GM18505 (cell line): ENCODE results near the gene TAS2R41.

Experiments
- ATAC-seq: cut with Tn5 transposase; IDR thresholded peaks from one replicate; pipeline ENCODE4 v1.9.1; 2021; ENCODE audit not compliant: unreplicated experiment
- POLR2A ChIP-seq: IDR thresholded peaks from 4 replicates; pipeline ENCODE4 v1.6.1; 2011; ENCODE audit warnings: borderline replicate concordance; ENCODE audit not compliant: insufficient read depth, insufficient read length; ENCODE audit errors: extremely low read depth

The TAS2R41 gene

GRCh38 chr7:143448429-143448828 lies 29.2 kb upstream of the TAS2R41 start:
- no peak for ATAC-seq
- no peak for TF ChIP-seq POLR2A

- no peak for TF ChIP-seq POLR2A
- no peak for ATAC-seq
Observed at GRCh38 chr7:143449793-143450192, 27.9 kb upstream of the TAS2R41 start.

GRCh38 chr7:143451122-143451521 lies 26.6 kb upstream of the TAS2R41 start:
- no peak for TF ChIP-seq POLR2A
- ATAC-seq = no peak

- ATAC-seq = no peak
- TF ChIP-seq POLR2A = no peak
Observed at GRCh38 chr7:143451746-143452145, 25.9 kb upstream of the TAS2R41 start.

DNA sequence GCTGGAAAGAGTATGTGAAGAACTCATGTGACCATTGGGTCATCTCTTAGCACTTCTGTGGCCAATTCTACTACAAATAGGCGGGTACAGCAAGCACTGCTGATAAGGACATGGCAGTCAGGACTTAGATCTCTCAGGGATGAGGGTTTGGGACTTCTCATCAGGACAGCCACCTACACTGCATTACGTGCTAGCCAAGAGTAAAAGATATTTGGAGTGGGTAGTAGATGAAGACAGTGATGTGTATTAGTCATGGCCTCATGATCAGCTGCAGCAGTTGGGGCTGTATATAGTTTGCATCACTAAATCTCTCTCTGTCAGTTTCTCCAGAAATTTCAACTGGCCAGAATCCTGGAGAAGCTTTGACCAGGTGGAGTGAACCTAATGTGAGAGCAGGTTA lies 25.2 kb upstream of the TAS2R41 start:
- TF ChIP-seq POLR2A = no peak
- no peak for ATAC-seq

DNA sequence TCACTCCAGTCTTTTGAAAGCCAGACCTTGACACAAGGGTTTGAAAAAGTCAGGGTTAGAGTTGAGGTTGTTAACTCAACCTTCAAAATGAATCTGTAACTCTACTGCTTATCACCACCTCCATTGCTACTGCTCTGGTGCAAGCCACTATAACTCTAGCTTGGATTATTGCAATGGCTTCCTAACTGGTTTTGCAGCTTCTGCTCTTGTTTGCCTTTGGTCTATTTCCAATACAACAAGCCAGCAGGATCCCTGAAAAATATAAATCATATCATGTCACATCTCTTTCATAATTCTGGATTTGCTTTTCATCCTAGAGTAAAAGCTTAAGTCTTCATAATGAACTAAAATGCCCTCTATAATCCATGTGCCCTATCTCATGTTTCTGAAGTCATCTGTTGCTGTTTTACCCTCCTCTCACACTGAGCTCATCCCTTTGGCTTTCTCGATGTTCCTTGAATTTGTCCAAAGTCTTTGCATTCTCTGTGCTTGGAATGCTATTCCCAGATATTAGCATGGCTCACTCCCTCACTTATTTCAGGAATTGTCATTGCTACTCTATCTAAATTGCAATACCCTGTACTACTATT lies 23.5 kb upstream of the TAS2R41 start:
- ATAC-seq = no peak
- TF ChIP-seq POLR2A = no peak

GRCh38 chr7:143455491-143455890 lies 22.2 kb upstream of the TAS2R41 start:
- TF ChIP-seq POLR2A = no peak
- no peak for ATAC-seq

DNA sequence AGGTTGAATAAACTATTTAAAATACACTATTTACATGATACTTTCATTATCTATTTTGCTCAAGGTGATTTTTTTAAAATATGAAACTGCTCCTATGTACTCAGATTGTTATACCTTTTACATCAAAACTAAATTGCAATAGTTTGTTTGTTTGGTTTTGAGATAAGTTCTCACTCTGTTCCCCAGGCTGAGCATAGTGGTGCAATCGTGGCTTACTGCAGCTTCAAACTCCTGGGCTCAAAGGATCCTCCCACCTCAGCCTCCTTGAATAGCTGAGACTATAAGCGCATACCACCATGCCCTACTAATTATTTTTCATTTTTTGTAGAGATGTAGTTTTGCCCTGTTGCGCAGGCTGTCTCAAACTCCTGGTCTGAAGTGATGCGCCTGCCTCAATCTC lies 21.7 kb upstream of the TAS2R41 start:
- TF ChIP-seq POLR2A = no peak
- ATAC-seq = no peak

- no peak for ATAC-seq
- no peak for TF ChIP-seq POLR2A
Observed at GRCh38 chr7:143456992-143457793, 20.5 kb upstream of the TAS2R41 start.

DNA sequence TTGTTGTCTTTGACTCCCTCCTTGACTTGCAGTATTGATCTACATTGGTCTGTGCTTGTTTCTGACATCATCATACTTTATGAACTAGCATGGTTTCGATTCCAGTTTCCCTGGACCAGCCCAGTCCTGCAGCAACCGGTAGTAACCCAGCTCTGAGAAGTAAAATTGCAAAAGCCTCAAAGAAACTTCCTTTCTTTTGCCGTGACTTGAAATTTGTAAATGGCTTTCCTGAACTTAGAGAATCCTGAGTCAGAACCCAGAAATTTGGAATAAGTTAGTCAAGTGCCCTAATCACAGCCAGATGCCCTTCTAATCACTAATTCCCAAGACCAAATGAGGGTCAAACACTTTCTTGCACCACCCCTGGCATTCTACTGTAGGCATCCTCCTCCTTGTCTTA lies 19.4 kb upstream of the TAS2R41 start:
- no peak for ATAC-seq
- no peak for TF ChIP-seq POLR2A

- no peak for TF ChIP-seq POLR2A
Observed at GRCh38 chr7:143458681-143459080, 19.0 kb upstream of the TAS2R41 start.

DNA sequence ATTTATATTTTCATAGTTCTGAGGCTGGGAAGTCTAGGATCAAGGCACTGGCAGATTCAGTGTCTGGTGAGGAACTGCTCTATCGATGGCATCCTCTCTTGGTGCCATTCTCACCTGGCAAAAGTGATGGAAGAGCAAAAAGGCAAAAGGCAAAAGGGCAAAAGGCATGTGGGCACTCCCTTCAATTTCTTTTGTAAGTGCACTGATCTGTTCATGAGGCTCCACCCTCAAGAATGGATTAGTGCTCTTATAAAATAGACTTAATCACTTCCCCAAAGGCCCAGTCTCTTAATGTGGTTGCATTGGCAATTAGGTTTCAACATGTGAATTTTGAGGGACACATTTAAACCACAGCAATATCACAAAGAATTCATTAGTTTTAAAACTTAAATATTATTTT lies 18.3 kb upstream of the TAS2R41 start:
- no peak for ATAC-seq
- TF ChIP-seq POLR2A = no peak

More at GRCh38 chr7:143458681-143459080, 19.0 kb upstream of the TAS2R41 start:
- ATAC-seq = no peak

GRCh38 chr7:143460271-143460979 lies 17.2 kb upstream of the TAS2R41 start:
- no peak for TF ChIP-seq POLR2A
- no peak for ATAC-seq

GRCh38 chr7:143462045-143462444 lies 15.6 kb upstream of the TAS2R41 start:
- no peak for TF ChIP-seq POLR2A

More at GRCh38 chr7:143462045-143462444, 15.6 kb upstream of the TAS2R41 start:
- no peak for ATAC-seq
